Measurements from ENCODE around the gene APBA2.

The APBA2 gene

GRCh38 chr15:29128671-29129070 lies 242.9 kb downstream of the APBA2 start:
- in situ Hi-C loops (cut with MboI; ENCODE audit: low sequenced_read_pairs): no loop called here

DNA sequence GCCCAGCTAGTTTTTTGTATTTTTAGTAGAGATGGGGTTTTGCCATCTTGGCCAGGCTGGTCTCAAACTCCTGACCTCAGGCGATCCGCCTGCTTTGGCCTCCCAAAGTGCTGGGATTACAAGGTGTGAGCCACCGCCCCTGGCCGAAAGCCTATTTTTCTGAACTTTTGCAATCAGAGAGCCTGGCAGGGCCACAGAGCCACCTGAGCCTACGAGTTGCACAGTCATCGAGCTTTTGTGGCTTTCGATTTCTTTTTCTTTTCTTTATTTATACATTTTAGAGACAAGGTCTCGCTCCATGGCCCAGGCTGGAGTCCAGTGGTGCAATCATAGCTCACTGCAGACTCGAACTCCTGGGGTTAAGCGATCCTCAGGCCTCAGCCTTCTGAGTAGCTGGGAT lies 243.4 kb downstream of the APBA2 start:
- in situ Hi-C loops (cut with MboI; ENCODE audit: low sequenced_read_pairs): no loop called here

- in situ Hi-C loops (cut with MboI; ENCODE audit: low sequenced_read_pairs): no loop called here
Observed at GRCh38 chr15:29129926-29130325, 244.2 kb downstream of the APBA2 start.

DNA sequence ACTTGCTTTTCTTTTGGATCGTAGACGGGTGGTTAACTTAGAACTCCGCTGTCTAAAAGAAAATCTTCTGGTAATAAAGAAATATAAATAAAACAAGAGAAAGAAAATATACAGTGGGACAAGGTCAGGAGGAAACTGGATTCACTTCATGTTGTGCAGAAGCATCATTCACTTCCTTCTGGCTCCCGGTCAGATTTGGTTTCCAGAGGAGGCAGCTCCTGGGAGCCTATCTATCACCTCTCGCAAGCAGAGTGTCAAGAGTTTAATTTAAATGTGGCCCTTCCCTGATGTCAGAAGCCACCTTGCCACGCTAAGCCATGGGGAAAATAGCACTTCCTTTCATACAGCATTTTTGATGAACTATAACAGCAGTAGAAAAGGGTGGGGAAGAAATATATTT lies 244.7 kb downstream of the APBA2 start:
- in situ Hi-C loops (cut with MboI; ENCODE audit: low sequenced_read_pairs): no loop called here

DNA sequence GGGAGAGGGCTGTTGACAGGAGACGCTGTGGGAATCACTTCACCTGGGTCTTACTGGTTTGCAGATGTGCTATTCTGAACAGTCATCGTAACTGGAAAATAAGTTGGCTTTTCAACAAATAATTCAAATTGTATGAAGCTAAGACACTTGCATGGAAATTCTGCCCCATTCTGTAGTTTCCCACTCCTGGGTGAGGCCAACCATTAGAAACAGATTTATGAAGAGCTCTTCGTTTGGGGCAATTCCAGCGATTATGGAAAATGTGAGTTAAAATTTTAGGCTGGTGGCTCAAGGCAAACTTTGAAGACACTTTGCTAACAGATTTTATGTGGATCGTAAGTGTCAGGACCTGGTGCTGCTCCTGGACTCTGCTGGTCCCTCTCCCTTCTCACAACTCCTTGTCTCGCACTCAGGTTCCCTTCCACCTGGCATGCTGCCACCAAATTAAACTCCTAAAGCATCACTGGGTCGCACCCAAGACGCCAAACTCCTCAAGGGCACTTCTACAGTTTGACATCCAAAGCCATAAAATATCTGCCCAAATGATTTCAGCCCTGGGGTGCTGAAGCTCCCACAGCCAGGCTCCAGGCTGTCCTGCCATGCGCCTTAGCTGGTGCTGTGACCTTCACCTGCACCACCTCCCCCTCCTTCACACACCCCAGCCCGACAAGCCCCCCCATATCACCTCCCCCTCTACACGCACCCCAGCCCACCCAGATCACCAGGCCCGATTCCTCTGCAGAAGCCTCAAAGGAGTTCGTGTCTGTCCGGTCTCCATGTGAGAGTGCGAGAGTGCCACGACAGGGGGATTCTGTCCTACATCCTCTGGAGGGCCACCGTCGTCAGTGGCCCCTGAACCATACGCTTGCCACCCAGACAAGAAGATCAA lies 245.4 kb downstream of the APBA2 start:
- in situ Hi-C loops (cut with MboI; ENCODE audit: low sequenced_read_pairs): no loop called here

- in situ Hi-C loops (cut with MboI; ENCODE audit: low sequenced_read_pairs): no loop called here
Observed at GRCh38 chr15:29131840-29132420, 246.2 kb downstream of the APBA2 start.

GRCh38 chr15:29132735-29133181 lies 247.0 kb downstream of the APBA2 start:
- in situ Hi-C loops (cut with MboI; ENCODE audit: low sequenced_read_pairs): no loop called here

- in situ Hi-C loops (cut with MboI; ENCODE audit: low sequenced_read_pairs): no loop called here
Observed at GRCh38 chr15:29133321-29133720, 247.5 kb downstream of the APBA2 start.

DNA sequence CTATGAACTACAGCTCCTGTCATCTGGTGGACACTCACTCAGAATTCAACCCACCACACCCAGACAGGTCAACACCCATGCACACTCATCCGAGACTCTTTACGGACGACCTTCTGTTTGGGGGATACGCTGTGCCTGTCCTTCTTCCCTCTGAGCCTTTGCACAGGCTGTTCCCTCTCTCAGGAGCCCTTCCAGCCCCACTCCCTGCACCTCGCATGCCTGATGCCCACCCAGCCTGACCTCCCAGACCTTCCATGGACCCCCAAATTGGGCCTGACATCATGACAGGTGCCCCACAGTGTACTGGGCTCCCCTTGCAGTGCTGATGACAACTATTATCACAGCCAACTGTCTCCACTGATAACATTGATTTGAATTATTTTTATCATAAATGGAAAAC lies 248.0 kb downstream of the APBA2 start:
- in situ Hi-C loops (cut with MboI; ENCODE audit: low sequenced_read_pairs): no loop called here

- in situ Hi-C loops (cut with MboI; ENCODE audit: low sequenced_read_pairs): no loop called here
Observed at GRCh38 chr15:29134239-29134638, 248.5 kb downstream of the APBA2 start.

DNA sequence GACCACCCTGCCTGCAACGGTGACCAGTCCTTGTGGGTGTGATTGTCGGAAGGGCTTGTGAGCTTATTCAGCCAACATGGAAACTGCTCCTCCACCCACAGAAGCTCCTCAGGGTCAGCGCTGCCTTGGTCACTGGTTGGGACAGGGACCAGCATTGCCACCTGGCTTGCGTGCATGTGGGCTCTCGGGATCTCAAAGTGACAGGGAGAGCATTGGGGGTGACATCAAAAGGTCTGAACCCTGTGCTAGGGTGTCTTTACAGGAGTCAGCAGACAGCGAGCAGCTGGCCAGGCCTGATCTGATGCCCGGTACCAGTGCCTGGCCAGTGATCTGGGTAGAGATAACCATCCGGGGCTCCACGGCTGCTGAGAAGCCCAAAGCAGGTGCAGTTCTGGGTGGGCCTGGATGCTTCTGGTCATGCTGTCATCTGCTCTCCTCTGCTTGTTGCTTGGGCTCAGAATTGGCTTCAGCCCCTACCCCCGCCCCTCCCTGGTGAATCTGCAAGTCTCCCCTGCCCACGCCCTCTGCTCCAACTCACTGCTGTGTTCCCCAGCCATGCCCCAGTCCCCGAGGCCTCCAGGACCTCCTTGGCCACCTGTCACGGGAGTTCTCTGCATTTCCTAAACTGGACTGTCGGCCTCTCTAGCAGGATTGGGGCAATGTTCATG lies 249.0 kb downstream of the APBA2 start:
- in situ Hi-C loops (cut with MboI; ENCODE audit: low sequenced_read_pairs): no loop called here

DNA sequence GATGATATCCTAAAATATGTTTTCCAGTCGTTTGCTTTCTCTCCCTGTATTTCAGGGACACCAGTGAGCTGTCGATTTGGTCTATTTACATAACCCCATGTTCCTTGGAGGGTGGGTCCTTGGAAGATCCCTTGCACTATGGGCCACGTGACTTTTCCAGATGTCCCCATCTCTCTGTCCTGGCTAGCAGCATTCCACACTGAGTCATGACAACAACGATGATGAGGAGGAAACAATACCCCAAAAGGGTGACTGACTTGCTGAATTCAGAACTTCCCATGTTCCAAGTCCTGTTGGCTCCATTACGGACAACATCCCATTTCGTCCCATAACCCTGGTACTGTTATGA lies 249.5 kb downstream of the APBA2 start:
- in situ Hi-C loops (cut with MboI; ENCODE audit: low sequenced_read_pairs): no loop called here

GRCh38 chr15:29135702-29136646 lies 250.2 kb downstream of the APBA2 start:
- in situ Hi-C loops (cut with MboI; ENCODE audit: low sequenced_read_pairs): no loop called here

DNA sequence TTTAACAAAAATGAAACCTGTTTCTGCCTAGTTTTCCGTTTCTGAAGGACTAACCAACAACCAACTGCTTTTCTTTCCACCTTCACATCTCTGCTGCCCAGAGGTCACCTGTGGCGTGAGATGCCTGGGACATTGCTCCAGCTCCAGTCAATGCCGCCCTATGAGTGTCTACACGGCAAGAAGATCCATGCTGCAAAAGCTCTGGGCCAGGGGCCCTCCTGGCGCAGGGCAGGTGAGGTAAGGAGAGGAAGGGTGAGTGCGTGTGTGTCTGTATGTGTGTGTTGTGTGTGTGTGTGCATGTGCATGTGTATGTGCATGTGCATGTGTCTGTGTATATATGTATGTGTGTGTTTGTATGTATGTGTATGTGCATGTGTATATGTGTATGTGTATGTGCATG lies 252.5 kb downstream of the APBA2 start:
- in situ Hi-C loops (cut with MboI; ENCODE audit: low sequenced_read_pairs): no loop called here

DNA sequence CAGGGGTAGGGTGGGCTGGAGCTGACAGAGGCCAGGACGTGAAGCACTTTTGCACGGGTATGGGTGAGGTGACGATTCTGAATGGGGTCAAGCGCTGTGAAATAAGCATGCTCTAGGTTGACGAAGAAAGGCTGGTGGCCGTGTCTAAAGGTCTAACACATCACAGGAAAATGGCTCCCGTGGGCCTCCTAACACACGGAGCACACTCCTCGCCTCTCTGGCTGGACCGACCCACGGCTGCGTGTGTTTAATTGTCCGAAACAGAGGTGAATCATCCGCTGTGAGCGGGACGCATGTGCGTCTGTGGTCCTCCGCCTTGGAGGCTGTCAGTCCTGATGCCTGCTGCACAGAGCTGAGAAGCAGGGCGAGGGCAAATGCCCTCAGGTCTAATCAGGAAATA lies 253.3 kb downstream of the APBA2 start:
- in situ Hi-C loops (cut with MboI; ENCODE audit: low sequenced_read_pairs): no loop called here

DNA sequence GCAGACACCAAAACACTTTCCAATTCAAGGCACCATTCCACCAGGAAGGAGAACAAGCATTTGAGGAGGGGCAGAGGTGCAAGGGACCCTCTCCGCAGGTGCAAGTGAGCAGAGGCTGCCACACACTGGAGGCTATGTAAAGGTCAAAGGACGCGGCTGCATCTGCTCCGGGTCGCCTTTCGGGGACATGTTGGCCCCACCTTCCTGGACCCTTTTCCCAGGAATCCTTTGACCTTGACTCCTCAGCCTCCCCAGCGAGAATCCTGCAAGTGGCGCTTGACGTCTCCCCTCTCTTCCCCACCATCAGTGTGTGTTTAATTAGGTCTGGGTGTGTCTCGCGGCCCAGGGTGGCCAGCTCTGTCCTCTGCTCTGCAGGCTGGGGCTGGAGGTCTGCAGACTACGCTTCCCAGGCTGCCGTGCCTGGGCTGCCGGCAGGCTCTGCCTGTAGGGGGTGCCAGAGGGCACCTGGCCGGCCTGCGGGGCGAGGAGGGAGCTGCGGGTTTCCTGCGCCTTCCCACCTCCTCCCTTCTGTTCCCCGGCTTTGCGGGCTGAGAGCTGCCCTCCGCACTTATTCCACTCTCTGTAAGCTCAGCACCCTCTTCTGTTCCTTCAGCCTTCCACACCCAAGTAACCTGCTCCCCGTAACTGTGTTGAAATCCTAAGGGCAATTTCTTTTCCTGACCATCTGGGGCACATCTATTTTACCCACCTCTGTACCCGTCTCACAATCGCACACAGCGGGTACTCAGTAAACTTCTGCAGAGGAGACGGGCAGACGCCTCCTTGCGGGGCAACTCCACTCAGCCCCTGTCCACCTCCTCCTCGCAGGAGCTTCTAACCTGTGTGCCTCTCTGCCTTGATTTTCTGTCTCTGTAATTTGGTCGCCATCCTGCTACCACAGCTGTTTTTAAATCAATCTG lies 254.0 kb downstream of the APBA2 start:
- in situ Hi-C loops (cut with MboI; ENCODE audit: low sequenced_read_pairs): no loop called here

- in situ Hi-C loops (cut with MboI; ENCODE audit: low sequenced_read_pairs): no loop called here
Observed at GRCh38 chr15:29140475-29141307, 254.9 kb downstream of the APBA2 start.

DNA sequence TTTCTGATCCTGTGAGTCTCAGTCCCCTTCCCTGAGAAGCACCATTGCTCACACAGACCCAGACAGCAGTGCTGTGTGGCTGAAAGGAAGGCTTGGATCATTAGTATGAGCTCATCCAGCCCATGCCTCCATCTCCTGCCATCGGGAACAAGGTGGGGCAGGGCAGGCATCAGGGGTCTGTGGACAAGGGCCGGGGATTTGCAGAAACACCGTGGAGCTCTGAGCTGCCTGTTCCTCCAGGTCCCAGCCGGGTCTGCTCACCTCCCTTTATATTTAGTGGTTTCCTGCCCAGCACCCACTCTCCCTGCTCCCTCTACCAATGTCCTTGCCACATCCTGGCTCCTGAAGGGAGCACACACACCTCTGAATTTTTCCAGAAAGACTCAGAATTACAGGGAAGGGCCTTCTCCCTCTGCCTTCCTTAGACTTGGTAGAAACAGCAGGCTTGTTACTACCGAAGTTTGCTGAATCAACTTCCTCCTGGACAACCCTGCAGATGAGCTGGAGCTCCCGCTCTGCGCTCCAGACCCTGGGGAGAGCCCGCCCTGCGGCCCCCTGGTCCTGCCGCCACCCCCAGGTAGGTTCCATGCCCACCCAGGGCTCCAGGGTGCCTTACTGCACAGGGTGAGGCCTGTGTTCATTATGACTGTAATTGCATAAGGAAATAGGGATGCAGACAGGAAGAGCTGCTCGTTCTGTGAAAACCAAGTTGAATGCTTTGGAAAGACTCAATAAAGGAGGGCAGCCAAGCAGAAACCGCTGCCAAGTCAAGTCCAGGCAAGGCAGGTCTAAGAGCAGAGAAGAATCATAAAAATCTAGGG lies 255.7 kb downstream of the APBA2 start:
- in situ Hi-C loops (cut with MboI; ENCODE audit: low sequenced_read_pairs): no loop called here

Measured in hTERT RPE-1 (cell line).